ENCODE data around the gene UST. TPM values are rescaled to one million over a fixed set of nuclear protein-coding genes. Genes with fewer than 3 reads are reported as not detected.

UST gene
- total and polyA plus RNA-seq, 2 of the 8 experiments (the other 6 are each of a cell fraction or from before 2014, with no cell fraction given), result 13.5 to 34.5 TPM

DNA sequence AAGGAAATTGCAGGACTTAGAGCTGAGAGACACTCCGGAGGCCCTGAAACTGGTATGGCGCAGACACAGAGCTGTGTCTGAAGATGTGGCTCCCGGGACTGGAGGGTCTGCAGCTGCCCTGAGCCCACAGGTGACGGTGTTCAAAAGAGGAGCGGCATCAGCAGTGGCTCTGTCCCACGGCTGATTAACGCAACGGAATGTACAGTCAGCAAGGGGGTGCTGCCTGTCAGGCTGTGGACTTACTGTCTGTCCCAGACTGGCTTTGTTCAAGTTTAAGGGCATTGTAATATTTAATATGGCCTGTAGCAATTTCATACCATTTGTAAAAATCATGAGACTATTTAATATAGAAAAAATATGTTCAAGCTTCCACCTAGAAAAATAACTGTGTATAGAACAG is 342.7 kb downstream of the UST start (continued):
- TF ChIP-seq, protein P1, sequence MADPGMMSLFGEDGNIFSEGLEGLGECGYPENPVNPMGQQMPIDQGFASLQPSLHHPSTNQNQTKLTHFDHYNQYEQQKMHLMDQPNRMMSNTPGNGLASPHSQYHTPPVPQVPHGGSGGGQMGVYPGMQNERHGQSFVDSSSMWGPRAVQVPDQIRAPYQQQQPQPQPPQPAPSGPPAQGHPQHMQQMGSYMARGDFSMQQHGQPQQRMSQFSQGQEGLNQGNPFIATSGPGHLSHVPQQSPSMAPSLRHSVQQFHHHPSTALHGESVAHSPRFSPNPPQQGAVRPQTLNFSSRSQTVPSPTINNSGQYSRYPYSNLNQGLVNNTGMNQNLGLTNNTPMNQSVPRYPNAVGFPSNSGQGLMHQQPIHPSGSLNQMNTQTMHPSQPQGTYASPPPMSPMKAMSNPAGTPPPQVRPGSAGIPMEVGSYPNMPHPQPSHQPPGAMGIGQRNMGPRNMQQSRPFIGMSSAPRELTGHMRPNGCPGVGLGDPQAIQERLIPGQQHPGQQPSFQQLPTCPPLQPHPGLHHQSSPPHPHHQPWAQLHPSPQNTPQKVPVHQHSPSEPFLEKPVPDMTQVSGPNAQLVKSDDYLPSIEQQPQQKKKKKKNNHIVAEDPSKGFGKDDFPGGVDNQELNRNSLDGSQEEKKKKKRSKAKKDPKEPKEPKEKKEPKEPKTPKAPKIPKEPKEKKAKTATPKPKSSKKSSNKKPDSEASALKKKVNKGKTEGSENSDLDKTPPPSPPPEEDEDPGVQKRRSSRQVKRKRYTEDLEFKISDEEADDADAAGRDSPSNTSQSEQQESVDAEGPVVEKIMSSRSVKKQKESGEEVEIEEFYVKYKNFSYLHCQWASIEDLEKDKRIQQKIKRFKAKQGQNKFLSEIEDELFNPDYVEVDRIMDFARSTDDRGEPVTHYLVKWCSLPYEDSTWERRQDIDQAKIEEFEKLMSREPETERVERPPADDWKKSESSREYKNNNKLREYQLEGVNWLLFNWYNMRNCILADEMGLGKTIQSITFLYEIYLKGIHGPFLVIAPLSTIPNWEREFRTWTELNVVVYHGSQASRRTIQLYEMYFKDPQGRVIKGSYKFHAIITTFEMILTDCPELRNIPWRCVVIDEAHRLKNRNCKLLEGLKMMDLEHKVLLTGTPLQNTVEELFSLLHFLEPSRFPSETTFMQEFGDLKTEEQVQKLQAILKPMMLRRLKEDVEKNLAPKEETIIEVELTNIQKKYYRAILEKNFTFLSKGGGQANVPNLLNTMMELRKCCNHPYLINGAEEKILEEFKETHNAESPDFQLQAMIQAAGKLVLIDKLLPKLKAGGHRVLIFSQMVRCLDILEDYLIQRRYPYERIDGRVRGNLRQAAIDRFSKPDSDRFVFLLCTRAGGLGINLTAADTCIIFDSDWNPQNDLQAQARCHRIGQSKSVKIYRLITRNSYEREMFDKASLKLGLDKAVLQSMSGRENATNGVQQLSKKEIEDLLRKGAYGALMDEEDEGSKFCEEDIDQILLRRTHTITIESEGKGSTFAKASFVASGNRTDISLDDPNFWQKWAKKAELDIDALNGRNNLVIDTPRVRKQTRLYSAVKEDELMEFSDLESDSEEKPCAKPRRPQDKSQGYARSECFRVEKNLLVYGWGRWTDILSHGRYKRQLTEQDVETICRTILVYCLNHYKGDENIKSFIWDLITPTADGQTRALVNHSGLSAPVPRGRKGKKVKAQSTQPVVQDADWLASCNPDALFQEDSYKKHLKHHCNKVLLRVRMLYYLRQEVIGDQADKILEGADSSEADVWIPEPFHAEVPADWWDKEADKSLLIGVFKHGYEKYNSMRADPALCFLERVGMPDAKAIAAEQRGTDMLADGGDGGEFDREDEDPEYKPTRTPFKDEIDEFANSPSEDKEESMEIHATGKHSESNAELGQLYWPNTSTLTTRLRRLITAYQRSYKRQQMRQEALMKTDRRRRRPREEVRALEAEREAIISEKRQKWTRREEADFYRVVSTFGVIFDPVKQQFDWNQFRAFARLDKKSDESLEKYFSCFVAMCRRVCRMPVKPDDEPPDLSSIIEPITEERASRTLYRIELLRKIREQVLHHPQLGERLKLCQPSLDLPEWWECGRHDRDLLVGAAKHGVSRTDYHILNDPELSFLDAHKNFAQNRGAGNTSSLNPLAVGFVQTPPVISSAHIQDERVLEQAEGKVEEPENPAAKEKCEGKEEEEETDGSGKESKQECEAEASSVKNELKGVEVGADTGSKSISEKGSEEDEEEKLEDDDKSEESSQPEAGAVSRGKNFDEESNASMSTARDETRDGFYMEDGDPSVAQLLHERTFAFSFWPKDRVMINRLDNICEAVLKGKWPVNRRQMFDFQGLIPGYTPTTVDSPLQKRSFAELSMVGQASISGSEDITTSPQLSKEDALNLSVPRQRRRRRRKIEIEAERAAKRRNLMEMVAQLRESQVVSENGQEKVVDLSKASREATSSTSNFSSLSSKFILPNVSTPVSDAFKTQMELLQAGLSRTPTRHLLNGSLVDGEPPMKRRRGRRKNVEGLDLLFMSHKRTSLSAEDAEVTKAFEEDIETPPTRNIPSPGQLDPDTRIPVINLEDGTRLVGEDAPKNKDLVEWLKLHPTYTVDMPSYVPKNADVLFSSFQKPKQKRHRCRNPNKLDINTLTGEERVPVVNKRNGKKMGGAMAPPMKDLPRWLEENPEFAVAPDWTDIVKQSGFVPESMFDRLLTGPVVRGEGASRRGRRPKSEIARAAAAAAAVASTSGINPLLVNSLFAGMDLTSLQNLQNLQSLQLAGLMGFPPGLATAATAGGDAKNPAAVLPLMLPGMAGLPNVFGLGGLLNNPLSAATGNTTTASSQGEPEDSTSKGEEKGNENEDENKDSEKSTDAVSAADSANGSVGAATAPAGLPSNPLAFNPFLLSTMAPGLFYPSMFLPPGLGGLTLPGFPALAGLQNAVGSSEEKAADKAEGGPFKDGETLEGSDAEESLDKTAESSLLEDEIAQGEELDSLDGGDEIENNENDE (IDR thresholded peaks at IDR 0.05; ENCODE audit: insufficient replicate concordance, low read length), result no peak
- TF ChIP-seq TCF12 (IDR thresholded peaks at IDR 0.05; ENCODE audit: low read depth, low read length) (no peak), MAFK (IDR thresholded peaks at IDR 0.05; ENCODE audit: low read depth, low read length) (no peak)

All from H1 (cell line).